Measurements from ENCODE around the gene FARS2.
A peak's percentile ranks its signal among the peaks of the same experiment; 100 is the strongest.

The FARS2 gene

DNA sequence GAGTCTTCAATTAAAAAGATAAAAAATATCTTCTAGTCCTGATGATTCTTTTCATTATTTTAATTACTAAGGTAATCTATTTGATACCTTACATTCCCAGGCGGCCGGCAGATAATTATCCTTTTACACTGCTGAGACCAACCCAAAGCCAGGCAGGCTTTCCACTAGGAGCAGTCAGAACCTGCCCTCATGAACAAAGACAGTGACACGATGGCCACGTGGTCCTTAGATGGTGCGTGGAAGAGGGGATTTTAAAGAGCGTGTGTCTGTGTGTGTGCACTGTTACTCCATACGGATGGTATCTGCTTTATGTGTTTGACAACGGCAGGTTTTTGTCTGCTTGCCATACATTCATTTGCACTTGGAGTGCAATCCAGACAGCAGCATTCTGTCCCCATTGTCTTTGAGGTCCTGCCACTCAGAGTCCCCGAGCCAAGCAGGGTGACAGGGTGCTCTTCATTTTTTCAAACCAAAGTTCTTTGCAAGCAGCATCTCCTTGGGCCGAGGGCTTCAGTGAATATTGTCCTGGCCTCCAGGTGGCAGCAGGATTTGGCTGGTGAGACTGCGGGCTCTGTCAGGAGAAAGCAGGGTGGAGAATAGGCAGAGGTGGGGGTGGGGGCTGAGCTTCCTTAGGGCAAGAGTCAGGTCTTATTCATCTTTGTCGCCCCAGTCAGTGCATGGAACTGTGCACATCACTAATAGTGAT is 484.9 kb downstream of the FARS2 start:
- peak; percentile 26 for DNase-seq (ENCODE audit: extremely low read depth, low read depth)
- TF ChIP-seq, protein P1, sequence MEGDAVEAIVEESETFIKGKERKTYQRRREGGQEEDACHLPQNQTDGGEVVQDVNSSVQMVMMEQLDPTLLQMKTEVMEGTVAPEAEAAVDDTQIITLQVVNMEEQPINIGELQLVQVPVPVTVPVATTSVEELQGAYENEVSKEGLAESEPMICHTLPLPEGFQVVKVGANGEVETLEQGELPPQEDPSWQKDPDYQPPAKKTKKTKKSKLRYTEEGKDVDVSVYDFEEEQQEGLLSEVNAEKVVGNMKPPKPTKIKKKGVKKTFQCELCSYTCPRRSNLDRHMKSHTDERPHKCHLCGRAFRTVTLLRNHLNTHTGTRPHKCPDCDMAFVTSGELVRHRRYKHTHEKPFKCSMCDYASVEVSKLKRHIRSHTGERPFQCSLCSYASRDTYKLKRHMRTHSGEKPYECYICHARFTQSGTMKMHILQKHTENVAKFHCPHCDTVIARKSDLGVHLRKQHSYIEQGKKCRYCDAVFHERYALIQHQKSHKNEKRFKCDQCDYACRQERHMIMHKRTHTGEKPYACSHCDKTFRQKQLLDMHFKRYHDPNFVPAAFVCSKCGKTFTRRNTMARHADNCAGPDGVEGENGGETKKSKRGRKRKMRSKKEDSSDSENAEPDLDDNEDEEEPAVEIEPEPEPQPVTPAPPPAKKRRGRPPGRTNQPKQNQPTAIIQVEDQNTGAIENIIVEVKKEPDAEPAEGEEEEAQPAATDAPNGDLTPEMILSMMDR (IDR thresholded peaks at IDR 0.05; ENCODE audit: low read depth, low read length, missing control alignments): peak; percentile 54
- H3K4me3 ChIP-seq (replicated peaks; ENCODE audit: low read depth, low read length): no peak overlapping the region

GRCh38 chr6:5746759-5747130 is 485.4 kb downstream of the FARS2 start:
- peak; percentile 49 for DNase-seq (ENCODE audit: extremely low read depth, low read depth)
- TF ChIP-seq, protein P1 (IDR thresholded peaks at IDR 0.05; ENCODE audit: low read depth, low read length, missing control alignments): no peak
- no peak overlapping the region for H3K4me3 ChIP-seq (replicated peaks; ENCODE audit: low read depth, low read length)

DNA sequence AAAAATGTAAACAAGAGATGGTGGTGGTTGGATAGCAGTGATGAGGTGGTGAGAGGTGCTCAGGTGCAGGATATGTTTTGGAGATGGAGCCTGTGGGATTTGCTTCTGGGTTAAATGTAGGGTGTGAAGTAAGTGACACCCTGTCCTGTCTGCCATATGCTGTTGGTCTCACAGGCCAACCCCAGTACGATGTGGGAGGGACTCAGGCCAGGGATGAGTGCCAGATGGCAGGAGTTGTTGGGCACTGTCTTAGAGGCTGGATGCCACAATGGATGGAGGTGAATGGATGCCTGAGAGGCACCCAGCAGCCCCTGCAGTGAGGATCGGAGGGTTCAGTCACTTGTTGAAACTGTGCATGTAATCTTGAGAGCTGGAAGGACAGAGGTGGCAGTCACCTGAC is 486.1 kb downstream of the FARS2 start:
- TF ChIP-seq, protein P1 (IDR thresholded peaks at IDR 0.05; ENCODE audit: low read depth, low read length, missing control alignments): no peak
- DNase-seq (ENCODE audit: extremely low read depth, low read depth): no peak
- no peak overlapping the region for H3K4me3 ChIP-seq (replicated peaks; ENCODE audit: low read depth, low read length)

DNA sequence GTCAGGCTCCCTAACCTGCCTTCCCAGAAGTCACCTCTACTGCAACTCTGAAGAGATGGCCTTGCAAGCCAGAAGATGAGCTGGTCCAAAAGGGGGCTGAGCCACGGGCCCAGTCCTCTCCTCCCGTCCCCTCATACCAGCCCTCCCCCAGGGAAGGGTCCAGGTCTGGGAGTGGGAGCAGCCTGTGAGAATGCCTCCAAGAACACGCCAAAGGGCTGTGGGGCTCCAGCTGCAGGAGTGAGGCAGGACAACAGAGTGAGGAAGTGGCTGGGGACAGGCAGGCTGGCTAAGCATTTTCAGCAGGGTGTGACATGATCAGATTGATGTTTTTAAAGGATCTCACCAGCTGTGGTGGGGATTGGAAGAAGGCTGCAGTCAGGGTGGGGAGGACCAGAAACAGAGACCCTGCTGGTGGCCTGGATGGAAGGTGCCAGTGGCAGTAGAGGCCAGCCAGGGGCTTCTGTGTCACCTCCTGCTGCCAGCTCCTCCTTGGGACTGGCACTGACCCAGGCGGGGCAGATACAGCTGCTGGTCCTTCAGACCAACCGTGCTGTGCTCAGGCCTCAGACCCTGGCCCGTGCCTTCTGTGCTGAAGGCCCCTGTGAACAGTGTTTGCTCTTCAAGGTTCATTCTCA is 487.8 kb downstream of the FARS2 start:
- TF ChIP-seq, protein P1 (IDR thresholded peaks at IDR 0.05; ENCODE audit: low read depth, low read length, missing control alignments): no peak
- no peak overlapping the region for H3K4me3 ChIP-seq (replicated peaks; ENCODE audit: low read depth, low read length)
- DNase-seq (ENCODE audit: extremely low read depth, low read depth): no peak

GRCh38 chr6:5749651-5750215 is 488.4 kb downstream of the FARS2 start:
- H3K4me3 ChIP-seq (replicated peaks; ENCODE audit: low read depth, low read length): no peak overlapping the region
- TF ChIP-seq, protein P1 (IDR thresholded peaks at IDR 0.05; ENCODE audit: low read depth, low read length, missing control alignments): no peak
- no peak for DNase-seq (ENCODE audit: extremely low read depth, low read depth)

GRCh38 chr6:5751525-5752390 is 490.4 kb downstream of the FARS2 start:
- H3K4me3 ChIP-seq (replicated peaks; ENCODE audit: low read depth, low read length): no peak overlapping the region
- no peak for DNase-seq (ENCODE audit: extremely low read depth, low read depth)
- TF ChIP-seq, protein P1 (IDR thresholded peaks at IDR 0.05; ENCODE audit: low read depth, low read length, missing control alignments): no peak
